ENCODE data around the gene AQP11.
"Not testable (repeated sequence)": the region's sequence is repeated elsewhere in the genome, so short reads cannot be mapped to it uniquely, and the experiment has no call there.

Gene AQP11

DNA sequence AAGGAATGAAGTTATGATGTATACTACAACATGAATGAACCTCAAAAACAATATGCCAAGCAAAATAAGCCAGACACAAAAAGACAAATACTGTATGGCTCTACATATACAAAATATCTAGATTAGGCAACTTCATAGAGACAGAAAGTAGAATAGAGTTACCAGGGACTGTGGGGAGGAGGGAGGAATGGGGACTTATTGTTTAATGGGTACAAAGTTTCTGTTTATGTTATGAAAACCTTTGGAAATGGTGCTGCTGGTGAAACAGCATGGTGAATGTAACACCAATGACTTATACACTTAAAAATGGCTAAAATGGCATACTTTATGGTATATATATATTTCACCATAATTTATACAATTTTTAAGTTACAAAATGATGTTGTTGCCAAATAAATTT, 4.1 kb downstream of the AQP11 start:
- DNase-seq, result no peak

DNA sequence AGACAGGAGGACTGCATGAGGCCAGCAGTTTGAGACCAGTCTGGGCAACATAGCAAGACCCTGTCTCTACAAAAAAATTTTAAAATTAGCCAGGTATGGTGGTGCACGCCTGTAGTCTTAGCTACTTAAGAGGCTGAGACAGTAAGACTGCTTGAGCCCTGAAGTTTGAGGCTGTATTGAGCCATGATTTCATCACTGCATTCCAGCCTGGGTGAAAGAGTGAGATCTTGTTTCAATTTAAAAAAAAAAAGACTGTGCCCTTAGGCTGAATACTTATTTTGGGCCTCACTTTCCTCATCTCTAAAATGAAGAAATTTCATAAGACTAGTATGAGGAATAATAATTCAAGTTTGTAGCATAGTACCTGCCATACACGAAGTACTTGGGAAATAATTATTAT, 6.9 kb downstream of the AQP11 start:
- DNase-seq, result no peak

DNA sequence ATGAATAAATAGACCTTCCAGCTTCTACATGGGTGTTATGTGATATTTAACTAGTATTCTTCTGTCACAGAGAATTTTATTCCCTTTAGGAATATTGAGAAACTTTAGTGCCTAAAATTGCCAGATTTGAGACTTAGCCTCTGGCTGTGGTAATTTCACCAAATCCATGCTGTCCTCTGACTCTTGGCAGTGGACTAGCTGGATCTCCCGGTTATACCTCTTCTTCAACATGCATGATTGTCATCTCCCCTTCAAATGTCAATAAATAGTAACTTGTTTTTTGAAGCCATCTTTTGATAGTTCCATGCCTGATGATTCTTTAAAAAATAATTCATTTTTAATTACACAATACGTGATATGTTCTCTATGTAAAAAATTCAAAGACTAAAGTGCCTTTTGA, 8.4 kb downstream of the AQP11 start:
- no peak for DNase-seq

DNA sequence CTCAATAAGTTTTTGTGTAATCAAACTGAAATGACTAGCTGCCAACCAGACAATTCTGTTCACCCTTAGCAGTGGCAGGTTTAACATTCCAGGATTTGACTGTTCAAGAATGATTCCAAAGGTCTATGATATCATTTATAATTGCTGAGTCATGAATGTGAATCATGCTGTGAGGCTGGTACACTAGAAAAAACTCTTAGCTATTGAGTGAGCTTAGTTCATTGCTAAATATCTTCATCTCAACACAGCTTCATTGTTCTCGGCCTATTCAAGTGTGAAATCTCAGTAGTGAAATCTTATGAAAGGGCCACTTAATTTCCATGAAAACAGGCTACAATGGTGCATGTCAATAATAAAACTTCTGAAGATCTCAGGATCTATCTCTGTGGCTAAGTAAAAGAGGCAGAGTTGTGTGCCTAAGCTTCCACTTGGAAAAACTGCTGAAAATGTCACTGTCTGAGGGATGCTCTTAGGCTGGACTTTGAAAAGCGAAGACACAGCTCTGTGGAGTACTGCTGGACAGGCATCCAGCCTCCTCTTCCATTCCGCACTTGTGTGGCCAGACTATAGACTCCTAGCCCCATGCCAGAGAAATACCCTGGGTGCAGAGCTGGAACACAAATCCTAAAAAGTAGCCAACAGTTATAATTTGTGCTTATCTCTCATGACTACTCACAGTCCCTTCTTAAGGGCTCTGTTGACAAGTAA, 12.8 kb downstream of the AQP11 start:
- no peak for DNase-seq

DNA sequence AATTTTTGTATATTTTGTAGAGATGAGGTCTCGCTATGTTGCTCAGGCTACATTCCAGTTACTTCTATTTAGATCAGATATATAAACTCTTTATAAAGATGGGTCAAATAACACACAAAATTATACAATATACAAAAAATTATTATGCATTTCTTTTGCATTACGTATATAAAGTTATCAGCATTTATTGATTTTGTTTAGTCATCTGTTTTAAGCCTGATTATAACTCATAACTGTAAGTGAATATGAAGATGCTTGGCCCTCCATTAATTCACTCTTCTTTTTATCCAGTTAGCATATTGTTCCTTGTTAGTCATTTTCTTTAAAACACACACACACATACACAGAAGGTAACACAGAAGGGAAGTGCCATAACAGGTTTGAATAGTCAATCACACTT, 14.5 kb downstream of the AQP11 start:
- DNase-seq, result no peak

DNA sequence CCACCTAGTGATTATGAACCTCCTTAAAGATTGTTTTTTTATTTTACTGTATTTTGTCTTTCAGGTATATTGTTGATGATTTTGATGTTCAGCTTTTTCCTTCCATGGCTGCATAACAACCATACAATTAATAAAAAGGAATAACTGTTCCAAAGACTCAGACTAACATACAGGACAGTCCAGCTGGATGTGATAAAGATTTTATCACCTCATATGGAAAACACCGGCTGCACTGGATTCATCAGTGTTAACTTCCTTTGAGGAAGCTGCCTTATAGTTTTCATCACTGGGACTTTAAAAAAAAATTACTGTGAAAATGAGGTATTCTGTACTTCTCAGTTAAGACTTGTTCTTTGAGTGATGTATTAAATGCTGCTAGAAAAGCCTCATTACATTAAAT, 19.5 kb downstream of the AQP11 start:
- no peak for DNase-seq

DNA sequence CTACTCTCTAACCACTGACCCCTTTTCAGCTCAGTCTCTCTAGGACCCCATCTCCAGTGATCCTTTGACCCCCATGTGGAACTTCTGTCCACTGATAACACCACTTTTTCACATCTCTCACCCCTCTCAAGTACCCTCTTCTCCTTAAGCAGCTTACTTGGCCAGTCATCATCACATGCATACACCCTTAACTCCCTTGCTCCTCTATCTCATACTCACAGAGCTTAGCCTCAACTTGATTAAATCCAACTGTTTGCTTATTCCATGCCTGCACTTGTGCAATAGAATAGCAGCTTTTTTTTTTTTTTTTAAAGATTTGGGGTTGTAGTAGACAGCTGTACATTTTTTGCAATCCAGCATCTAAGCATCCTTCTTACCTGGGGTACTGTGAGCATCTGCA, 22.2 kb downstream of the AQP11 start:
- no peak for DNase-seq

DNA sequence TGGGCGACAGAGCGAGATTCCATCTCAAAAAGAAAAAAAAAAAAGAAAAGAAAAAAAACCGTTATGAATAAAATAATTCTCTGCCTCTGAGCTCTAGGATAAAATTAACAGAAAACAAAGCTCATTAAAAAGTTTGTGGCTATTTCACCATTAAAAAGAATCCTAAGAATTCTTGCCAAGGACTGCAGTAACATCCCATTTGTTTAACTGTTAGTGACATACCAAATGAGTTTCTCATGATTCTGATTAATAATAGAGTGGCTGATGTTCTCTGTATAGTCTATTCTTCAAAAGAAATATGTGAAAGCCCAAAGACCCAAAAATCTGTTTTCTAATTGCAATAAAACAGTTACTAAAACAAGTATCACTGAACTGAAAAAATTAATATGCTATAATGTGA, 28.1 kb downstream of the AQP11 start:
- DNase-seq, result no peak

DNA sequence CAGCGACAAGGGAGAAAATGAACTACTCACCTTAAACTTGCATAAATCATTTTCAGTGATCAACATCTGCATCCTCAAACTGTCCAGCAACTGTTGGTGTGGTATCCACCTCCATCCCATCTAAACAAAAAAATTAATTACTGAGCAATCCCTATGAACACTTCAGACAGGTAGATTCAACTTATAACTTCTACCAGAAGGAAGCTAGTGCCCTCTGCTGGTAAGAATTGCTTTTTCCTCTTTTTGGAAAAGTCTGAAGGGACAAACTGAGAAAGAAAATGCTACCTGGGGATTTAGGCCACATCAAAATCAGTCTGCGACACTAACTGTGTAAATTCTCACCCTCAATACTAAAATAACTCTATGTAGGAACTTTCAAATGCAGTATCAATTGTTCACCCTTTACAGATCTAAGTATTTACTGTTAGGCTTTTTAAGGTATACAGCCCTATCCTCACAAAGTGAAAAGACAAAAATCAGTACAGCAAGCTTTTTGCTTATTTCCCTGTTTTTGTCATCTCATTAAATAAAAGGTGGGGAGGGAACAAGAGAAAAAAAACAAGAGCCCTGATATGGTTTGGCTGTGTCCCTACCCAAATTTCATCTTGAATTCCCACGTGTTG, 29.9 kb downstream of the AQP11 start:
- peak; percentile 50 for DNase-seq

DNA sequence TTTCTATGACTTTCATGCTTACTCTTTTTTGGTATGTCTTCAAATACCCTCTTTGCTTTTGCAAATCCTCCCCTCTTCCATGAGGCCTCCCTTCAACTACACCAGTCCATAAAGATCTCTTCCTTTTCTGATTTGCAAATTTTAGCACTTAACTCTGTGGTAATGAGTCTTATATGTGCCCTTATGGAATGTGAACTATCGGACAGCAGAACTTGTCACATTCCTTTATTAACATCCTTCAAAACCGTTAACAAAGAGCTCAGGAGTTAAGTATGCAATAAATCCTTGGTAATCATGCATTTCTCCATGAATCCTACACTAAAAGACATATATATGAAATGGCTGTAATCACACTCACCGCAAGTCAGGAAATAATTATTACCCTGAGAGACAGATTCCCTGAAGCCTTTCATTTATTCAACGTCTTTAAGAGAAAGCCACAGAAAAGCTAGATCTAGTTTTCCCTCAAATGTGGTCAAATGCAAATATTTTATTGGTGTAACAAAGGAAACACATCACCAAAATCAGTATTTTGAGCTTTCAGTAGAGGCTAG, 40.5 kb downstream of the AQP11 start:
- no peak for DNase-seq

DNA sequence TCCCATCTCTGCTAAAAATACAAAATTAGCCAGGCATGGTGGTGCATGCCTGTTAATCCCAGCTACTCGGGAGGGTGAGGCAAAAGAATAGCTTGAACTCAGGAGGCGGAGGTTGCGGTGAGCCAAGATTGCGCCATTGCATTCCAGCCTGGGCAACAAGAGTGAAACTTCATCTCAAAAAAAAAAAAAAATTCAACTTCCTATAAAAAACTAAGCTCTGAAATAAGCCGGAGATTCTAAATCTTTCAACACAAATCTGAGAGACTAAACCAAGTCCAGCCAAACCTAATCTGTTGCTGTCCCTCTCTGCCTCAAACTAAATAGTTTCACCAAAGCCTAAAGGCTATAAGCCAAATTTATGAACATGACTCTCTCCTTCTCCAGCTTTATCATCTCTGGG, 44.2 kb downstream of the AQP11 start:
- not testable (repeated sequence) for DNase-seq

DNA sequence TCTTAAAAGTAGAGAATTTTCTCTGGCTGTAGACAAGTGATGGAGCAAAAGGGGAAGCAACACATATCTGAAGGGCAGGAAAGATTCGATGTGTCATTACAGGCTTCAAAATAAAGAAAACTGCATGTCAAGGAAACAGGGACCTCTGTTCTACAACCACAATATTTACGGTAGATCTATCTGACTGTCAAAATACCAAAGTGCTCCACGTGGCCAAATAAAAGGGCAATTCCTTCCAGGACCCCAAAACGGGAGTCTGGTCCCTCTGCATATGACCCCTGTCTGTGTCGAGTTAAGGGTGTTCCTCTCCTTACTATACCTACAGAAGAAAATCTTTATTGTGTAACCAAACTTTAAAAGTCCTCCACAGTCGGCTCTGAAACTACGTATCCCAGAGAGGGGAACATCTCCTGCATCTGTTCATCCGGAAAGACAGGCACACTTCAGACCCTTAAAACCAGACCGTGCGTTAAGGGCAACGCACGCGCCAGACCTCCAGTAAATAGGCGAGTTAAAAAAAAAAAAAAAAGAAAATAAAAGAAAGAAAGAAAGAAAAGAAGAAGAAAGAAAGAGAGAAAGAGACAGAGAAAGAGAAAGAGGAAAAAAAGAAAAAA, 47.1 kb downstream of the AQP11 start:
- DNase-seq, result peak; percentile 29

DNA sequence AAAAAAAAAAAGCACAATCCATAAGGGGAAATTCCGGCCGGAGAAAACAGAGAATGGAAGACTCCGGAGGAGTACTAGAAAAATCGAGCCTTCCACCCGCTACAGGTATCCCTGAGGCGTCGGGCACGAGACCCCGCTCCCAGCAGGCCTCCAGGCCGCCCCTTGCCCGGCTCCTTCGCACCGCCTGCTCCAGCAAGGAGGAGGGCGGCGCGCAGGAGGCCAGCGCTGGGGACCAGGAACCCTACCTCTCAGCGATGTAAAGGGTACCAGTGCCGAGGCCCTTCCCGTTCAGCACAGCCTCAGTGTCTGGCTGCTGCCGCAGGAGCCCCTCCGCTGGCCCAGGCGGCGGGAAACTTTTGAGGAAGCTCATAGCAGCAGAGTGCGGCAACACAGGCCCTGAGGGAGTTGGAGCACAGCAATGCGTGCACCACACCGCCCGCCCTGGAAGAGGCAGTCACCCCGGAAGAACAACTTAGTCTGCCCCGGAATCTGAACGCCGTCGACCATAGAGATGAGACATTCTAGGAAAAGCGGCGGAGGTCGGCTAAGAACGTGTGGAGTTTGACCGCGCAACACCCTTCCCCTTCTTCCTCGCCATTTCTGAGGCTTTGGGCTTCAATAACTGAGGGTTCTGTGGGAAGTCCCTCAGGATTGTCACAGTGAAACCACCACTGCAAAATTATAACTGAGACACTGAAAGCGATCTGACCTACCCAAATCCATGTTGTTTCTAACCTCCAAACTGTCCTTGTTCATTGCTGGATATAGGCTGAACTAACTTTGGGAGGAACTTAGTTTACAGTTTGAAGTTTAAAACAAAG, 47.8 kb downstream of the AQP11 start, which contains the start of gene CLNS1A:
CLNS1A (minus strand) TSS at position 450 of the 821 bp plus-strand sequence; CDS start at position 370, 80 bp downstream.
- DNase-seq, result peak; percentile 92

DNA sequence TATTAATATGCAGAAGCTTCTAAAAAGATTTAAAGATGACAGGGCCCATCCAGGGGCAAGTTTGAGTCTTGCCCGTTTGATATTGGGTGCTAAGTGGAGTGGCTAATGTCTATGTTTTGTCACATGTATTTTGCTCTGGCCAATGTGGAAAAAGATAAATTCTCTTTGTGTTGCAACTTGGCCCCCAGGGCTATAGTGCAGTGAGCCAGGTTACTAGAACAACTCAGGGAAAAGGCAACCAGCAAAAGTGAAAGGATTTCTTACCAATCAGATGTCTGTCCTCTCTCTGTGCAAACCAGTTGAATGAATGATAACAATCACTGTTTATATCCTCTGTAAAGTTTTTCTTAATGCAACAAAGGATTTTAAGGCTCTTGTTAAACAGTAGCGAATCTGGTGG, 52.5 kb downstream of the AQP11 start:
- DNase-seq, result no peak

DNA sequence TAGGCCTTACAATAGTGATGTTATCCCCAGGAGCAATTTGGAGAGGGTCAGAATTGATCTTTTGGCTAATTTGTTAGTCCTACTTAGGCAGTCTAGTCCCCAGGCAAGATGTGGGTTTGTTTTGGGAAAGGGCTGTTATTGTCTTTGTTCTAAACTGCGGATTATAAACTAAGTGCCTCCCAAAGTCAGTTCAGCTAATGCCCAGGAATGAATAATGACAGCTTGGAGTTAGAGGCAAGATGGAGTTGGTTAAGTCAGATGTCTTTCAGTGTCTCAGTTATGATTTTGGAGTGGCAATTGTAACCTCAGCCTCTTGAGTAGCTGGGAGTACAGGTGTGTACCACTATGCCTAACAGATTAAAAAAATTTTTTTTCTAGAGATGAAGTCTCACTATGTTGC, 55.1 kb downstream of the AQP11 start:
- no peak for DNase-seq

DNA sequence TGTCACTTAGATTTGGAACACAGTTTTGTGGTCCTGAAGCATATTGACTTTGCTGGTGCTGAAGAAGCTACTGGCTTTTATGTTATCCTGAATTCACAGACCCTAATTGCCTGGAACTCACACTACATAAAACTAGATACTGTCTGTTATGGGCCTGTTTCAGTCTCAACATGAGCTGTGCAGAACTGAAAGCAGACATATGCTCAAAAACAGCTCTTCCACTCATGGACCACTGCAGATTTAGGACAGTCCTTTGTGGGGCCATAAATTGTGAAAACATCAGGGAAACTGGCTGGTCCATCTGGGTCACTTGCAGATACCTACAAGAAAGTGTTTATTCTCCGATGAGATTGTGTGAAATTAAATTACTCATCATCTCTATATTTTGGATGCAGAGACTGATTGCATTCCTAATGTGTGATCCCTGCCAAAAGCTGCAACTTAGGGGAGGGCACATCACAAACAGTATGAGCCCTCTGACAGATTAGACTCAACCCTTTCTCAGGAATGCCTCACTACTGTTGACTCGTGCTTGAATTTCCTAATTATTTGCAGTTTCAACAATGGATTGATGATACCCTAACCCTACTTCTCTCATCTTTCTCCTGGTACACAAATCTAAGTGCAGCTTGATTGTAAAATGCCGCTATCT, 58.0 kb downstream of the AQP11 start:
- no peak for DNase-seq

DNA sequence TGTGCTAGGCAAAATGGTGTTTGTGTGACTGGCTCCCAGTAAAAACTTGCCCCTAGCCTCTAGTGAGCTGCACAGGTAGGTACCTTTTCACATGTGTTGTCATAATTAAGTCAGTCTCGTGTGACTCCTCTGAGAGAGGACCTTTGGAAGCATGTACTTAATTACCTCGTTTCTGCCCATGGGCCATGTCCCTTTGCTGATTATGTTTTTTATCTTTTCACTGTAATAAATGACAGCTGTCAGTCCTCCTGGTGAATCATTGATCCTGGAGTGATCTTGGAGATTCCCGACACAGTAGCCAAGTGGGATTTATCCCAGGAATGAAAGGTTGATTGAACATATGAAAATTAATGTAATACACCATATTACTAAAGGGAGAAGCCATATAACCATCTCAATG, 60.4 kb downstream of the AQP11 start:
- no peak for DNase-seq

DNA sequence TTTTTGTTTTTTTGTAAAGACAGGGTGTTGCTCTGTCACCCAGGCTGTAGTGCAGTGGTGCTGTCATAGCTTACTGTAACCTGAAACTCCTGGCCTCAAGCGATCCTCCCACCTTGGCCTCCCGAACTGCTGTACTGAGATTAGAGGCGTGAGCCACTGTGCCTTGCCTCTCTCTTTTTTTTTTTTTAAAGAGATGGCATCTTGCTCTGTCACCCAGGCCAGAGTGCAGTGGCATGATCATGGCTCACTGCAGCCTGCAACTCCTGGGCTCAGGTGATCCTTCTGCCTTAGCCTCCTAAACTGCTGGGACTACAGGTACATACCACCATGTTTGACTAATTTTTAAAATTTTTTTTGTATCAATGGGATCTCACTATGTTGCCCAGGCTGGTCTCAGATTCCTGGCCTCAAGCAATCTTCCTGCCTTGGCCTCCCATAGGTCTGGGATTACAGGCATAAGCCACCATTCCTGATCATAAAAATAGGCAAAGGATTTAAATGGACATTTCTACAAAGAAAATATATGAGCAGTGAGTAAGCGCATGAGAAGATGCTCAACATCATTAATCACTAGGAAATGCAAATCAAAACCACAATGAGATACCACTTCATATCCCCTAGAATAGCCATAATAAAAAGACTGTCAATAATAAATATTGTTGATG, 65.1 kb downstream of the AQP11 start:
- no peak for DNase-seq

DNA sequence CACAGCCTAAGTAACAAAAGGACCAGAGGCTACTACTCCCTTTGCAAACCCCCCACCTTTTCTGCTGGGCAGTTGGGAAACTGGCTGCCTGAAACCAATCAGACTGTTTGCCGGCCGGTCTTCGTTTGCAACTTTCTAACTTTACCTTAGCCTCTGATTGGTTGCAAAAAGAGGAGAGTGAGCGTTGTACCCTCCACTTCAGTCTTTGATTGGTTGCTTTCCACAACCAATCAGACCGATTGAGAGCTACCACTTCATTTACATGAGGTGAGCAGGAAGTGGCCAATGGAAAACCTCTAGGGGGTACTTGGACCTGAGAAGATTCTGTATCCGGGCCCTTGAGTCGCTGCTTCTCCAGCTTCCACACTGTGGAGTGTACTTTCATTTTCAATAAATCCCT, 66.6 kb downstream of the AQP11 start:
- no peak for DNase-seq

DNA sequence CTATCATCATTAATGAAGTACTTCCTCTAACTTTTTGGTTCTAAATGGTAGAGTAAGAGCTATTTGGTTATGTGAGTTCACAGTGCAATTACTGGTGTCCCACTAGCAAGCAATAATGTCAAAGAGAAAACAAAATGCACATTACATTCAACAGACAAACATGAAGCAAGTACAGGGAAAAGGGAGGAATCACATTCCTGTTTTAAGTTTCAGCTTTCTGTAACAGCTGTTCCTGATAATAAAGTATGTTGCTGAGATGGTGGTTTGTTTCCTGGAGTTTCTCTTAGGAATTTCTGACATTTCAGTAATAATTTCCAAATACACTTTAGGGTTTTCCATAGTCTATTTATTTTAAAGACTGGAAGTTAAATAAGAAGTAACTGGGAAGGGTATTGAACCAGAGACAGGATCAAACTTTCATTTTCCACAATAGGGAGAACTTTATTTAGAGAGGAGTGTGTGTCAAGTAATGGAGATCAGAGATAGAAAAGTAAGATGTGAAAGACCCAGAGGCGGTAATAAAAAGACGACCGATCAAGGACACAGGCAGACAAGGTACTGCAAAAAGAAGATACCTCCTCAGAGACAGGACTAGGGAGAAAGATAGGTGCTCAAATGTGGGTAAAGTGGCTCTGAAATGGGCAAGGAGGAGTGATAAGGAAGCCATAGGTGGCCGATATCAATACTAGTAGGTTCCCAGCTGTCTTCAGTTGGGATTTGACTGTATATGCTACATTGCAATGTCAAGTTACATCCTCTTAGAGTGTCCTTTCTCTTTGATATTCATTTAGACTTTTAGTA, 68.7 kb downstream of the AQP11 start:
- no peak for DNase-seq
